ENCODE results near the gene OLIG3.
A peak's percentile ranks its signal among the peaks of the same experiment; 100 is the strongest.

The OLIG3 gene

DNA sequence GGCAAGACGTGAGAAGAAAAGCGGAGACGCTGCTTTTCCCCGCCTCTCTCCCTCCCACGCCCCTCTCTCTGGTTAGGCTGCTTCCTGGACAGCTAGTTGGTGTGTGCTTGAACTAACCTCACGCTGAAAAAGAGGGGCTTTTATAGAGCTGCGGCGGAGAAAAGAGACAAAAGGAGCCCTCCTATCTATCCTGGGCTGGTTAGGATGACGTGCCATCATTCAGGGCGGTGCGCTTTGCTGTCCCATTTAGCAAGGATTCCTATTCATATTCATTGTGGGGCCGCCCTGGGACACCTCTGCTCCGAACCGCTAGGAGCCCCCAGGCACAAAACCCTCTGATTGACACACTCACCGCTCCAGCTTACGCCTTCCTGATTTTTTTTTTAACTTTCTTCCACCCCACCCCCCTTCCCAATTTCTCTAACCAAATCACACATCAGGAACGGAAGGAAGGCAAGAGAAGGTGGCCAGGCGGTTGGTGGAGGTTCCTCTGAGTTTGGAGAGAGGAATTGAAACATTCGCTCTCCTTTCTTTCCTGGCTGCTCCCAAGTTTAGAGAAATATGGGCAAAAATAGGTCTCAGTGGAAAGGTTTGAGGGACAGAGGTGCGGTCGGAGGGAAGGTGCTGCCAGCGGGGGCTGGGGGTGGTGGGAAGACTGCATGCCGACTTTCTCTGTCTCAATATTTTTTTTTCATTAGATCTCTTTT lies at the start of gene OLIG3:
OLIG3 (minus strand) TSS at position 114 of the 707 bp plus-strand sequence. CDS start 224 bp downstream, outside the sequence.
- peak; percentile 56 for DNase-seq (ENCODE audit: low spot score)

- no peak for DNase-seq (ENCODE audit: low spot score)
These were observed 48.9 kb upstream of the OLIG3 start for GRCh38 chr6:137543114-137543513.

DNA sequence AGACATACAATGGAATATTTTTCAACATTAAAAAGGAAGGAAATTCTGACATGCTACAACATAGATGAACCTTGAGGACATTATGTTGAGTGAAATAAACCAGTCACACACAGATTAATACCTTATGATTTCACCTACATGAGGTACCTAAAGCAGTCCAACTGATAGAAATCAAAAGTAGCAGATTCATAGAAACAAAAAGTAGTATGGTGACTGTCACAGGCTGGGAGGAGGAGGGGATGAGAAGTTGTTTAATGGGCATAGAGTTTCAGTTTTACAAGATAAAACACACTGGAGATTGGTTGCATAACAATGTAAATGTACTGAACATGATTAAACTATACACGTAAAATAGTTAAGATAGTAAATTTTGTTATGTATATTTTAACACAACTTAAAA lies 48.5 kb upstream of the OLIG3 start:
- DNase-seq (ENCODE audit: low spot score) = no peak

DNA sequence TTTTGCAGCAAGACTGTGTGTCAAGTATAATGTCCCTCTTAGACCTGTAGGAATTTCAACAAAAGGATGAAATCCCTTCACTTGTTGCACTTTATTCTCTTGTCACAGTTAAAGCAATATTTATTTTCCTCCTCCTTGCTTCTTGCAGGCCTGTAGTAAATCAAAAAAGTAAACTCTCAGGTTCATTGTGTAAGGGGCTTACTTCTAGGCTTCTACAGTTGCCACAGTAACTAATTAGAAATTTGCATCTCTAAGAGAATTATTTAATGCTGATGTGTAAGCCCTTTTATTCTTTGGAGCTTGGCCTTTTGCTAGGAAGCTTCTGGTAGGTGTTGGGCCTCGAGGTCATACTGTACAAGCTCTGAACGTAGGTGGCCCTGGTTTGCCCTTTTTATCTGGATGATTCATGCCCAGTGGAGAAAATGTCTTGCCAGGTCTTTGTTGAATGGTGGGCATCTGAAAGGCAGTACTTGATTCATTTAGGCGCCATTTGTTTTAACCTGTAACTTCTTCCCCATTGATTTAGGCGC lies 47.4 kb upstream of the OLIG3 start:
- no peak for DNase-seq (ENCODE audit: low spot score)

- no peak for DNase-seq (ENCODE audit: low spot score)
These were observed 42.0 kb upstream of the OLIG3 start for GRCh38 chr6:137536104-137536773.

- no peak for DNase-seq (ENCODE audit: low spot score)
These were observed 37.3 kb upstream of the OLIG3 start for GRCh38 chr6:137531376-137532092.

- no peak for DNase-seq (ENCODE audit: low spot score)
These were observed 36.2 kb upstream of the OLIG3 start for GRCh38 chr6:137530404-137530803.

DNA sequence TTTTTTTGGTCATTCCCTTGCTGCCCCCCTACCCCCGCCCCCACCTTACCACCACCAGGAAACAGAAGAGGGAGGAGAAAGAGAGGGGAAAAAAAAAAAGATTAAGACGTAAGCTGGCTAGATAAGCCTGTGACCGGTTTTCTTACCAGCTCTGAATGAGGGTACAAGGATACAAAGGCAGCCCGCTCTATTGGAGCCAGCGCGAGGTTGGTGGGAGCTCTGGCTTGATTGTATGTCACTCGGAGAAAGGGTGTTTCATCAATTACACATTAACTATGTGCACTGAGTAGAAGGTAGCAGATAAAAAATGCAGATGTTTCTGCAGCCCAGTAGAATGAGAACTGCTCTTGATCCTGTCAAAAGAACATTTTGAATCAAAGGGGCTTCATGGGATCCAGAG lies 28.6 kb upstream of the OLIG3 start:
- no peak for DNase-seq (ENCODE audit: low spot score)

DNA sequence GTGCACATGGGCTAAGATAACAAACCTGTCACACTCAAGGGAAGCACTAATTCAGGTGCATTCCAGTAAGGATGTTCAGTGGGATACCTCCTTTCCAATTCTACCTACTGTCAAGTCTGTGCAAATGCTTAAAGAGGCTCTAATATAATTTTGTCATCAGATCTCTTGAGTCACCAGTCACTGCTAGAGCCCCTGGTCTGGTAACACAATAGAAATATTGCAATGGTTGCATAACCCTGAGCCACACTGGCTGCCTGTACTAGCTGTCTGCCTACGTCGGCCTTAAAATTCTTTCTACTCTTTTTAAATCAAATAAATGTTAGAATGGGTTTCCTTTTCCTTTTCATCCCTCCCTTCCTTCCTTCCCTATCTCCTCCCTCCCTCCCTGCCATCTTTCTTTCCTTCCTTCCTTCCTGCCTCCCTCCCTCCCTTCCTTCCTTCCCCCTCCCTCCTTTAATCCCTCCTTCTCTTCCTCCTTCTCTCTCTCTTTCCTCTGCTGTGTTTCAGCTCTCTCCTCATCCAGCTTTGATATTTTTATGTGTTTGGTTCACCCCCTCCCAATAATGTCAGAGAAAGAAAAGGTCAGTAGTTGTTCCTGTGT lies 28.1 kb upstream of the OLIG3 start:
- no peak for DNase-seq (ENCODE audit: low spot score)

GRCh38 chr6:137520520-137520919 lies 26.3 kb upstream of the OLIG3 start:
- no peak for DNase-seq (ENCODE audit: low spot score)

- peak; percentile 44 for DNase-seq (ENCODE audit: low spot score)
These were observed 25.5 kb upstream of the OLIG3 start for GRCh38 chr6:137519629-137520176.

GRCh38 chr6:137518386-137518983 lies 24.3 kb upstream of the OLIG3 start:
- no peak for DNase-seq (ENCODE audit: low spot score)

DNA sequence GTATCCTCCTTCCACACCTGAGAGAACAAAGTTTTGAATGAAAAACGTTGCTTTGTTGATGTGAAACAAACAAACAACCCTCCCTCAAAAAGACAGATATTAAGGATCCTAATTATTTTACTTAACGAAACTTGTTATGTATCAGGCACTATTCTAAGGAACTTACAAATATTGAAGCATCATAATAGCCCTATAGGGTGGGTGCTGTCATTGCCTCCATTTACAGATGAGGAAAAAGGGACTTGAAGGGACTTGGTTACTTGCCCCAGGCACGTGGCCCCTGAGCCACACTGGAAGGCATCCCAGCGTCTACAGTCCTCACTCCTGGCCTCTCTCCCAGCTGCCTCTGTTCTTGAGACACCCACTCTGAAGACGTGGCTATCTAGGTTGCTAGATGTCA lies 20.2 kb upstream of the OLIG3 start:
- no peak for DNase-seq (ENCODE audit: low spot score)

GRCh38 chr6:137512757-137513605 lies 18.8 kb upstream of the OLIG3 start:
- DNase-seq (ENCODE audit: low spot score) = peak; percentile 33

DNA sequence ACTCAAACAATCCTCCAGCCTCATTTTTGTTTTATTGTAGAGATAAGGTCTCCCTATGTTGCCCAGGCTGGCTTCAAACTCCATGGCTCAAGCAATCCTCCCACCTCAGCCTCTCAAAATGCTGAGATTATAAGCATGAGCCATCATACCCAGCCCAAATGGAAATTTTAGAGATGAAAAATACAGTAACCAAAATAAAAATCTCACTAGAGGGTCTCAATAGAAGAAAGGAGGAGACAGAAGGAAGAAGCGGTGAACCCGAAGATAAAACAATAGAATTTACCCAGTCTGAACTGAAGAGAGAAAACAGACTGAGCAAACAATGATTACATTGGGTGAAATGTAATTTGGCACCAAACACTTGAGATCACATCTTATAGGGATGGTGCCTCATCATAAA lies 16.7 kb upstream of the OLIG3 start:
- DNase-seq (ENCODE audit: low spot score) = no peak

DNA sequence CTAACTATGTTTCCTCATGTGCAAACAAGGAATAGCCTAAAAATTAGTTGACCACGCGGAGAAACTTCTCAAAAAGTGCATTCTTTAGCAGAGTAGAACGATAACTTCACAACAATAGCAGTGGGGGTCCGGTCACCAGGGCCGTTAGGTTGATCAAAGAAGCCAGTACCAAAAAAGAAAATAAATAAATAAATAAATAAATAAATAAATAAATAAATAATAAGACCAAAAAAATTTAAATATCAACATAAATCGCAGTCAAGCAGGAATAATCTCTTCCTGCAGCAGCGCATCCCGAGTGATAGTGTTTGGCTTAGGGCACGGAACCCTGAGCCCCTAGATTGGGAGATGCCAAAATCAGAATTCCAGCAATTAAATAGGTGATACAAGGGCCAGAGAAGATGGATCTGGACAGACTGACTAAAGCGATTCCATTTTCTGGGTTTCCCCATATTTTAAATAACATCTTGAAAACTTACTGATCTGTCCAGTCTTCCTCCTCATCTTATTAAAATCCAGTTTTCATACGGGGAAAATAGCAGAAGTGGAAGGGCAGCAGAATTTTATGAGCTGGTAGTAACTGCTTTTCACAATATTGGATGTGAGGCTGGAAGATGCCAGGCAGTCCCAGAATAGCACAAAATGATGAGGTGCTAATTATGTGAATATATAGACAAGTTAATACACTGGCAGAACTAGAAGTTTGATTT lies 4.4 kb upstream of the OLIG3 start:
- DNase-seq (ENCODE audit: low spot score) = no peak

- DNase-seq (ENCODE audit: low spot score) = peak; percentile 66
These were observed 3.7 kb upstream of the OLIG3 start for GRCh38 chr6:137497721-137498463.

GRCh38 chr6:137496909-137497720 lies 2.9 kb upstream of the OLIG3 start:
- DNase-seq (ENCODE audit: low spot score) = no peak
